Esophagus squamous epithelium (tissue), 4 donors: Measurements from ENCODE around the gene RIMBP2.

ENCODE experiments used
- POLR2A ChIP-seq, 4 donors: fragments of 450-650 bp; IDR thresholded peaks; one replicate each; pipeline ENCODE4 v1.6.1; 2017; ENCODE audit warnings: antibody characterized with exemption in 4 of 4, mild to moderate bottlenecking in 4 of 4, moderate library complexity in 3 of 4
- TF ChIP-seq, protein P1 (sequence below), 6 experiments: fragments of 450-650 bp in 4 of 6; fragments of 200-600 bp in 2 of 6; sonication (generic) in 2 of 6; IDR thresholded peaks; one replicate each; pipeline ENCODE4 v1.5.1; 2016 to 2019; ENCODE audit warnings: antibody characterized with exemption in 6 of 6, mild to moderate bottlenecking in 4 of 6, moderate library complexity in 4 of 6

GRCh38 chr12:130728158-130729058 is 12.3 kb upstream of the RIMBP2 start:
- TF ChIP-seq, protein P1, sequence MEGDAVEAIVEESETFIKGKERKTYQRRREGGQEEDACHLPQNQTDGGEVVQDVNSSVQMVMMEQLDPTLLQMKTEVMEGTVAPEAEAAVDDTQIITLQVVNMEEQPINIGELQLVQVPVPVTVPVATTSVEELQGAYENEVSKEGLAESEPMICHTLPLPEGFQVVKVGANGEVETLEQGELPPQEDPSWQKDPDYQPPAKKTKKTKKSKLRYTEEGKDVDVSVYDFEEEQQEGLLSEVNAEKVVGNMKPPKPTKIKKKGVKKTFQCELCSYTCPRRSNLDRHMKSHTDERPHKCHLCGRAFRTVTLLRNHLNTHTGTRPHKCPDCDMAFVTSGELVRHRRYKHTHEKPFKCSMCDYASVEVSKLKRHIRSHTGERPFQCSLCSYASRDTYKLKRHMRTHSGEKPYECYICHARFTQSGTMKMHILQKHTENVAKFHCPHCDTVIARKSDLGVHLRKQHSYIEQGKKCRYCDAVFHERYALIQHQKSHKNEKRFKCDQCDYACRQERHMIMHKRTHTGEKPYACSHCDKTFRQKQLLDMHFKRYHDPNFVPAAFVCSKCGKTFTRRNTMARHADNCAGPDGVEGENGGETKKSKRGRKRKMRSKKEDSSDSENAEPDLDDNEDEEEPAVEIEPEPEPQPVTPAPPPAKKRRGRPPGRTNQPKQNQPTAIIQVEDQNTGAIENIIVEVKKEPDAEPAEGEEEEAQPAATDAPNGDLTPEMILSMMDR (IDR thresholded peaks at IDR 0.05) = no peak
- no peak for TF ChIP-seq POLR2A (IDR thresholded peaks at IDR 0.05)
